Cardiac muscle cell (in vitro differentiated cells and primary cell): ENCODE data around the gene CHRM4. TPM values are rescaled to one million over a fixed set of nuclear protein-coding genes. Genes with fewer than 3 reads are reported as not detected.

Experiments used
- DNase-seq, 2 donors: peaks; one replicate each; pipeline versions ENCODE4 v3.0.0 to v3.0.0-alpha.2; 2010 to 2017; ENCODE audit warnings: low read depth in 1 of 2, low spot score in 1 of 2
- H3K27ac ChIP-seq: fragments of 200-600 bp; sonication (generic); 2 replicates; pipeline ENCODE4 v1.5.1; 2016
- H3K27me3 ChIP-seq: fragments of 200-600 bp; sonication (generic); 2 replicates; pipeline ENCODE4 v1.6.0; 2016; ENCODE audit warnings: control low read depth
- H3K36me3 ChIP-seq: fragments of 200-600 bp; sonication (generic); 2 replicates; pipeline ENCODE4 v1.5.1; 2016; ENCODE audit warnings: control low read depth
- H3K4me1 ChIP-seq: fragments of 200-600 bp; sonication (generic); 2 replicates; pipeline ENCODE4 v1.8.1; 2017; ENCODE audit warnings: low read depth, mild to moderate bottlenecking, mixed run types
- H3K4me3 ChIP-seq: fragments of 200-600 bp; sonication (generic); 2 replicates; pipeline ENCODE4 v1.5.1; 2016; ENCODE audit warnings: mild to moderate bottlenecking
- H3K9me3 ChIP-seq: fragments of 200-600 bp; sonication (generic); 2 replicates; pipeline ENCODE4 v1.5.1; 2017; ENCODE audit warnings: low read depth, mild to moderate bottlenecking, control low read depth
- CTCF ChIP-seq: IDR thresholded peaks from 2 replicates; pipeline ENCODE4 v1.5.1; 2012; ENCODE audit warnings: low read depth, mild to moderate bottlenecking, low read length
- polyA plus RNA-seq: library from polyadenylated mRNA; unstranded; fragments of >200 nt; fragmentation: Nextera tagmentation; extraction: Ambion mirVana; gene quantifications from 2 replicates; pipeline ENCODE4 v1.2.1, GENCODE V29; 2016
- total RNA-seq: library from RNA; depleted of rRNA; stranded (reverse); fragments of >200 nt; gene quantifications from 2 replicates; pipeline ENCODE4 v1.2.3, GENCODE V29; 2016

CHRM4 gene
- total and polyA plus RNA-seq, 2 experiments from 2014 or later = 0.51 TPM; not detected in 1

DNA sequence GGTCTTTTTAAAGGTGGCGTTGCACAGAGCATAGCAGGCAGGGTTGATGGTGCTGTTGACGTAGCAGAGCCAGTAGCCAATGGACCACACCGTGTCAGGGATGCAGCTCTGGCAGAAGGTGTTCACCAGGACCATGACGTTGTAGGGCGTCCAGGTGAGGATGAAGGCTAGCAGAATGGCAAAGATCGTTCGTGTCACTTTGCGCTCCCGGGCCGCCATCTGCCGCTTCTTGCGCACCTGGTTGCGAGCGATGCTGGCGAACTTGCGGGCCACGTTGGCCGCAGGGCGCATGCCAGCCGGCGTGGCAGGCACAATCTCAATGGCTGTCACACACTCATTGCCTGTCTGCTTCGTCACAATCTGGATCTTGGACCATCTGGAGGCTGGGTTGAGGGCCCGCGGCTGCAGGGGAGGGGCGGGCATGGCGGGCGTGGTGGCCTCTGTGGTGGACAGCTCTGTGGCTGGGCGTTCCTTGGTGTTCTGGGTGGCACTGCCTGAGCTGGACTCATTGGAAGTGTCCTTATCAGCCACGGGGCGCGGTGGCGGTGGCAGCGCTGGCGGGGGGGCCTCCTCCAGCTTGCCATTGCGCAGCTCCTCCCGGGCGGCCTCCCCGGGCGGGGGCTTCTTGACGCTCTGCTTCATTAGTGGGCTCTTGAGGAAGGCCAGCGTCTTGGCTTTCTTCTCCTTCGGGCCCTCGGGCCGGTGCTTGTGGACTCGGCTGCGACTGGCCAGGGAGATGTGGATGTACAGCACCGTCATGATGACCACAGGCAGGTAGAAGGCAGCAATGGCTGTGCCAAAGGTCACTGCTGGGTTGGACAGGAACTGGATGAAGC, 6.2 kb downstream of the CHRM4 start:
- no peak overlapping the region for H3K4me3 ChIP-seq
- no peak for DNase-seq
- peaks cover 4% of the 10 kb centered on the region for H3K36me3 ChIP-seq
- peaks cover 22% of the 10 kb centered on the region for H3K4me1 ChIP-seq
- no peak for TF ChIP-seq CTCF
- peaks cover 9% of the 10 kb centered on the region for H3K27me3 ChIP-seq
- no peak overlapping the region for H3K27ac ChIP-seq
- no peaks in the 10 kb centered on the region for H3K9me3 ChIP-seq

GRCh38 chr11:46383974-46384701, 7.4 kb downstream of the CHRM4 start:
- peaks cover 4% of the 10 kb centered on the region for H3K36me3 ChIP-seq
- H3K4me3 ChIP-seq = no peak overlapping the region
- no peak for DNase-seq
- H3K4me1 ChIP-seq = peaks cover 21% of the 10 kb centered on the region
- H3K27ac ChIP-seq = no peak overlapping the region
- H3K9me3 ChIP-seq = no peaks in the 10 kb centered on the region
- H3K27me3 ChIP-seq = no peaks in the 10 kb centered on the region
- no peak for TF ChIP-seq CTCF

DNA sequence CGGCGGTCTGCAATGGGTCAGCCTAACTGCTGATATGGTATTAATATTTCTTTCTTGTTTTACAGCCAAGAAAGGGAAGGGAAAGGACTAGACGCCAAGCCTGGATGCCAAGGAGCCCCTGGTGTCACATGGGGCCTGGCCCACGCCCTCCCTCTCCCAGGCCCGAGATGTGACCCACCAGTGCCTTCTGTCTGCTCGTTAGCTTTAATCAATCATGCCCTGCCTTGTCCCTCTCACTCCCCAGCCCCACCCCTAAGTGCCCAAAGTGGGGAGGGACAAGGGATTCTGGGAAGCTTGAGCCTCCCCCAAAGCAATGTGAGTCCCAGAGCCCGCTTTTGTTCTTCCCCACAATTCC, 8.2 kb downstream of the CHRM4 start:
- TF ChIP-seq CTCF = no peak
- Histone ChIP-seq H3K4me1 (peaks cover 19% of the 10 kb centered on the region), H3K9me3 (no peaks in the 10 kb centered on the region), H3K4me3 (no peak overlapping the region), H3K27me3 (no peaks in the 10 kb centered on the region), H3K36me3 (peaks cover 4% of the 10 kb centered on the region), H3K27ac (no peak overlapping the region)
- DNase-seq = no peak

DNA sequence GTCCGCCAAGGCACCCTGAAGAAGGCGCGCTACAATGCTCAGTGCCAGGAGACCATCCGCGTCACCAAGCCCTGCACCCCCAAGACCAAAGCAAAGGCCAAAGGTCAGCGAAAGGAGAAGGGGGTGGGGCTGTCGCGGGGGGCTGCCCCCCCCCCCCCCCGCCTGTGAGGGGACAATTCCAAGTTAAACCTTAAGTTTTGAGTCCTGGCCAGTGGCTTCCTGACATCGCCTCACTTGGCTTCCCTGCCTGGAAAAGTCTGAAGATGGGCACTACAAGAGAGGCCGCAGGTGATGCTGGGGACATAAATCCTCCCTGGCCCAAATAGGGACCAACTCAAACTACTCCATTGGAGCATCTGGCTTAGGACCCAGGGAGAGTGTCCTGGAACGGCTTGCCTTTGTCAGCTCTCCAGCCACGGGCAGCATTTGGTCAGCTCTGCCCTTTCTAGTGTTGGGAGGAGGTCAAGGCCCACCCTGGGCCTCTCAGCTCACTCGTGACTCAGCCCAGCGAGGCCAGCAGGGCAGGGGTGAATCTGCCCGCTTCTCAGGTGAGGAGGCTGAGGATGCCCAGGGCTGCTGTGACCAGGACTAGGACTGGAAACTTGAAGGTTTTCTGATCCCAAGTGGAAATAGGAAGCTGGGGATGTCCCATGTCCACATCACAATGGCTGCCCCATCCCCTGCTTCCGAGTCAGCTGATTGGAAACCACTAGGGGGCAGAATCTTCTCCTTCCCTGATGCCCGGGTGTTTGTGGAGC, 8.8 kb downstream of the CHRM4 start:
- Histone ChIP-seq H3K4me1 (peaks cover 13% of the 10 kb centered on the region), H3K9me3 (no peaks in the 10 kb centered on the region), H3K36me3 (peaks cover 4% of the 10 kb centered on the region), H3K27ac (peak overlapping the region; percentile 98), H3K4me3 (peak overlapping the region; percentile 63), H3K27me3 (no peaks in the 10 kb centered on the region)
- peak; percentile 69 to 70 for DNase-seq
- TF ChIP-seq CTCF = peak; percentile 69

GRCh38 chr11:46381819-46382645, 9.5 kb downstream of the CHRM4 start:
- H3K4me3 ChIP-seq = peak overlapping the region; percentile 63
- peak; percentile 44 to 57 for DNase-seq
- no peaks in the 10 kb centered on the region for H3K9me3 ChIP-seq
- no peaks in the 10 kb centered on the region for H3K27me3 ChIP-seq
- no peak for TF ChIP-seq CTCF
- H3K4me1 ChIP-seq = peaks cover 8% of the 10 kb centered on the region
- peaks cover 4% of the 10 kb centered on the region for H3K36me3 ChIP-seq
- H3K27ac ChIP-seq = peak overlapping the region; percentile 98
